NCI-H1436 (cell line): Measurements from ENCODE around the gene AIFM3.
"Not testable (repeated sequence)": the region's sequence is repeated elsewhere in the genome, so short reads cannot be mapped to it uniquely, and the experiment has no call there.

ENCODE experiments used
- DNase-seq: peaks from one replicate; lab custom pipeline; 2025; lab: John Stamatoyannopoulos, UW

AIFM3 gene

DNA sequence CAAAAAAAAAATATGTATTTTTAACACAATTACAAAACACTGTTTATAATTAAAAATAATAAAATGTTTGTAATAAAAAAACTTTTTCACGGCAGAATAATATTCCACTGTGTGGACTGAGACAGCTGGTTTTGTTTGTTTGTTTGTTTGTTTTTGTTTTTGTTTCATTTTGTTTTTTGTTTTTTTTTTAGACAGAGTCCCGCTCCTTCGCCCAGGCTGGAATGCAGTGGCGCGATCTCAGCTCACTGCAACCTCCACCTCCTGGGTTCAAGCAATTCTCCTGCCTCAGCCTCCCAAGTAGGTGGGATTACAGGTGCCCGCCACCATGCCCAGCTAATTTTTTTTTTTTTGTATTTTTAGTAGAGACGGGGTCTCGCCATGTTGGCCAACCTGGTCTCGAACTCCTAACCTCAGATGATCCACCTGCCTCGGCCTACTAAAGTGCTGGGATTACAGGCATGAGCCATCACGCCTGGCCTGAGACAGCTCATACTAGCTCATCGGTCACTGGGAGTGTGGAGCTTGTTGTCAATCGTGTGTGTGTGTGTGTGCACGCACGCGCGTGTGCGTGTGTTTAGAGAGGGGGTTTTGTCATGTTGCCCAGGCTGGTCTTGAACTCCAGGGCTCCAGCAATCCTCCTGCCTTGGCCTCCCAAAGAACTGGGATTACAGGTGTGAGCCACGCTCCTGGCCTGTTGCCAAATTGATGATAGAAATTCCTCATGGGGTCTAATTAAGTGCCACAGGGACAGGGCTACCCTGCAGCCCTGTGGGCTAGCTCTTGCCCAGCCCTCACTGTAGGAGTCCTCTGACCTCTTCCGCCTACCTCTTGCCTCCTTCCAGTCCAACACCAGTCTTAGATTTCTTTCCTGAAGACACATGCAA lies 7.2 kb upstream of the AIFM3 start:
- no peak for DNase-seq

DNA sequence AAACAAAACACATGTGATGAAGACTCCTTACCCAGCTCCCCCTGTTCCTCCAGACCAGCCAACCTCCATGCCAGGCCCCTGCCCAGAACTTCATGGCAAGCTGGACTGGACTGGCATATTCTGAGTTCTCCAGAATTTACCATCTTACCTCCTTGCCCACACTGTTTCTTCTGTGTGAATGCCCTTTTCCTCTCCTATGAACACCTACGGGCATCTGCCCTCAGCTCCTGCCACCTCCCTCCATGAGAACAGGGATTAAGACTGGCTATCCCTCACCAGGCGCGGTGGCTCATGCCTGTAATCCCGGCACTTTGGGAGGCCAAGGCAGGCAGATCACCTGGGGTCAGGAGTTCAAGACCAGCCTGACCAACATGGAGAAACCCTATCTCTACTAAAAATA lies 6.4 kb upstream of the AIFM3 start:
- DNase-seq = no peak

DNA sequence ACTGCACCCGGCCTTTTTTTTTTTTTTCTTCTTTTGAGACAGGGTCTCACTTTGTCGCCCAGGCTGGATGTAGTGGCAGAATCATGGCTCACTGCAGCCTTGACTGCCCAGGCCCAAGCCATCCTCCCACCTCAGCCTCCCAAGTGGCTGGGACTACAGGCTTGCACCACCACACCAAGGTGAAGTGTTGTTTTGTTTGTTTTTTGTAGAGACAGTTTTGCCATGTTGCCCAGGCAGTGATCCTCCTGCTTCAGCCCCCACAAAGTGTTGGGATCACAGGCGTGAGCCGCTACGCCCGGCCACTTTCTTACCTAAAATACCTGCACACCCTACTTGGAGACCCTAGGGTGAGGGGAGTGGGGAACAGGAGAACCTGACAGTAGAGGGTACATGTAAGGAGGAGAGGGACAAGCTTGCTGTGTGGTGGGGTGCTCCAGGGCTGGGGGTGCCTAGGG lies 4.5 kb upstream of the AIFM3 start:
- DNase-seq = no peak

DNA sequence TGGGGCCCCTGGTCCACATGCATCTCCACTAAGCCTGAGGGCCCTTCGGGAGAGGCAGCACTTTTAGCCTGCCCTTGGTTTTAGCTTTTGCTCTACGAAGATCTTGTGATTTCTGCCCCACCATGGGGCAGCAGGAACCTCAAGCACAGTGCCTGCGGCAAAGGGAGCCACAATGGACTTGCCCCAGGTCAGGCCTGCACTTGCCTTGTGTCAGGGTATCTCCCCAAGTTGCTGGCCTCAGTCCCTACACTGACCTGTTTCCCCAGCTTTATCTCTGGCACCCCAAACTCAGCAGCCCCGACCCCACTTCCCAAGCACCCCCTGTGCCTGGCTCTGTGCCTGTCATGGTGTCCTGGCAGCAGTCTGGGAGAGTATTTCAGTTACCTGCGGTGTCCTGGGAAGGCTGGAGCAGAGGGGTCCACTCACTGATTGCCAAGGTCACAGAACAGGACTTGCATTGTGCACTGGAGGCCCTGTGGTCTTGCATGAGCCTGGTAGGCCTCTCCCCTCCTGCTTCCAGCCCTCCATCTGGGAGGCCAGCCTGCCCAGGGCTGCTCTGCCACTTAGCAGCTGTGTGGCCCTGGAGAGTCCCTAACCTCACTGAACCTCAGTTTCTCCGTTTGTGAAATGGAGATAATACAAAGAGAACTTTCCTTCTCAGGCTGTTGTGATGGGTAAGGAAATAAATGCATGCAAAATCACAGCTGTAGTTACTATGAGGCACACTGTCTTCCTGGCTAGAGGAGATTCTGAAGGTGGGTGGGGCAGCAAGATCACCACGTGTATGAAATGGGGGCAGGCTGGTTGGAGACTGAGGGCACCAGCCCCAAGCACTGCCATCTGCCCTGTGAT lies 3.6 kb upstream of the AIFM3 start:
- no peak for DNase-seq

DNA sequence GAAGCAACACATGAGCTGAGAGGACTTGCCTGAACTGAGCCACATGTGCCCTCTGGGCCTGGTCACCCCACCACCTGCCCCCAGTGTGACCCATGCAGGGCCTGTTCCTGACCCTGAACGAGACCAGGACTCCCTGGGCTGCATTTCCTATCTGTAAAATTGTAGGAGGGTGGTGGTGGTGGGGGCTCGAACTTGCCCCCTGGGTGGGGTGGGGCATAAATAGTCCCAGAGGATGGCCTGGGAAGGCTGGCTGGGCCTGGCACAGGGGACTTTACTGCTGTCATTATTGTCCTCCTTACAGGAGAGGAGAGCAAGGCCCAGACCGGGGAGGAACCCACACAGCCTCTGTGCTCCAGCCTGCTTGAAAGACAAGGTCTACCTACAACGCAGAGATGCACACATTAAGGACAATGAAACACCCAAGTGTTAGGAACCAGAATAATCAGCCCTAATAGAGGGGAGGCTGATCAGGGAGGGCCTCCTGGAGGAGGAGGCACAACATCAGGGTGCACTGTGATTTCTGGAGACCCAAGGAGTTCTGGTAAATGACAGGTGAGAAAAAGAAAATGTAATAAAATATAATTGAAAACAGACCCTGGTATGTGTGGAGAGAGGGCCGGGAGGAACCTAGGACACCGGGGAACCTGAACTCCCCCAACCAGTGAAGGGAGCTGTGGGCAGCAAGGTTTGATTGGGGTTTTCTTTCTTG lies 2.8 kb upstream of the AIFM3 start:
- no peak for DNase-seq

DNA sequence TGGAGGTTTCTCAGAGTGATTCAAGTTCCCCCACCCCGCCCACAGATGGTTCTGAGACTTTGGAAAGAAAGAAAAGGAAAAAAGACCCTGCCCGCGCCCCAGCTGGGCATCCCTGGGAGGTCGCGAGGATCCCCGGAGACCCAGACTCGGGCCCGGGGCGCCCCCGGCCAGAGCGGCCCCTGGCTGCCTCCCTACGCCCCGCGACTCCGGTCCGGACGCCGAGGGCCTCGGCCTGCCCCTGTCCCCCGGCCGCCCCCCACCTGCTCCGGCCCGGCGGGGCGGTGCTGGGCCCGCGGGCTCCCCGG lies 2.3 kb upstream of the AIFM3 start:
- DNase-seq = no peak

DNA sequence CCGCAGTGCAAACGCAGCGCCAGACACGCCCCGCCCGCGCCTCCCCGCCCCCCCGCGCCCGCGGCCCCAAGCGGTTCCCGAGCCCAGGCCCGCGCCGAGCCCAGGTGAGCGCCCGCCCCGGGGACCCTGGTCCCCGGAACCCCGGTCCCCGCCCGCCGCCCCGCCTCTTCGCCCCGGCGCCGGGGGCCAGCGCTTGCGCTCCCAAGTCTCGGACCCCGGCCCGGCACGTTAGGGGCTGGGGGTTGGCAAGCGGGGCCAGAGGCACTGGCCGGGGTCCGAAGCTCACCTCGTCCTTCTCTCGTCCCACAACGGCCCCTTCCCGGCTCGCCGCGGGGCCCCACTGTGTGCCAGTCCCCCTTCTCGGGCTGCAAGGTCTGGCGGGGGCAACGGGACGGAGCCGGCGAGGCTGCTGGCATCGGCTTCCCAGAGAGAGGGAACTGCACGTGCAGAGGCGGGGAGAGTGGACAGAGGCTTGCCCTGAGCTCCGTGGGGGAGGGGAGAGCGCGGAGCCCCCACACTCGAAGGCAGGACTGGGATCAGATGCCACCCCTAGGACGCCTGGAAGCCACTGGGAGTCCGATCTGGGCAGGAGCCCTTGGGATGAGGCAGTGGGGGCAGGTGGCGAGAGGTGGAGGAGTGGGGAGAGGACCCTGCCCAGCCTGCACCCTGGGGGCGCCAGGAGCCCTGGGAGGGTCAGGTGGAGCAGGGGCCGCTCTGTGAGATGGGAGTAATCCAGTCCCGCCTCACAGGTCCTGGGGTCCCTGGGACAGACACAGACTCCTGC lies 1.8 kb upstream of the AIFM3 start:
- no peak for DNase-seq

DNA sequence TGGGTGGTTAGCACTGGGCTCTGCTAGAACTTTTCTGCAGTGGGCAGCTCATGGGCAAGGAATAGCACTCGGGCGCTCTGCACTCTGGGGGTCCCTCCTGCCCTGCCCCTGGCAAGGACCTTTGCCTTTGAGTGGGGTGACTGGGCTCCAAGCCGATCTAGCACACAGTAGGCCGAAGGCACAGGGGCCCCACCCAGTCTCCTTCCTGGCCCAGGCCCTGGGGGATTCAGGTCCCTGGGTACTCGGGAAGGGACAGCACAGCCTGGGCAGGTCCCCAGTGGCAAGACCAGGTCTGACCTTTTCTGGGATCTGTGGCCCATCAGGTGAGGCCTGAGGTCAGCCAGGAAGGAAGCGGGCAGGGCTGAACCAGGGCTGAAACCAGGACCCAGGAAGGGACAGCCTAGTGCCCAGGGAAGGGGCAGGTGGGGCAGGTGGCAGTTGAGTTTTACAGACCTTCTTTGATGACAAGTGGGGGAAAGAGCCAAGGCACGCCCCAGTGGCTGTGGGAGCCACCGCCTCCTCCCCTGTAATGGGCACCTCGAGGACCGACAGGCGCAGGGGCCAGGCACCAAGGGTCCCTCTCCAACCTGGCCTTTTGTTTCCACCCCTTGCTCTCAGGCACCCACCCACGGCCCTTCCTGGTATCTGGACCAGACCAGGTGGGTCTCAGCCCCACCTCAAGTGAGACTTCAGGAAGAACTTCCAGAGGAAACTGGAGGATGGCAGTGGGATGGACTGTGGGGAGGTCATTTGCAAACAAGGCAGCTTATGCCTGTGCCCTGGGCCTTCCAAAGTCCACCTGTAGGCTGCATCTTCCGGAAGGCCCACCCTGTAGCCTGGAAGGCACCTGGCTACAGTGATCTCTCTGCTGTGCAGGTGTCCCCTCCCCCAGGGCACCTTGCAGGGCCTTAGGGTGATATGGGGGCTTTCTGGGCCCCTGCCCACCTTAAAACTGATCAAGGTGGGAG lies 883 bp upstream of the AIFM3 start:
- DNase-seq = no peak

DNA sequence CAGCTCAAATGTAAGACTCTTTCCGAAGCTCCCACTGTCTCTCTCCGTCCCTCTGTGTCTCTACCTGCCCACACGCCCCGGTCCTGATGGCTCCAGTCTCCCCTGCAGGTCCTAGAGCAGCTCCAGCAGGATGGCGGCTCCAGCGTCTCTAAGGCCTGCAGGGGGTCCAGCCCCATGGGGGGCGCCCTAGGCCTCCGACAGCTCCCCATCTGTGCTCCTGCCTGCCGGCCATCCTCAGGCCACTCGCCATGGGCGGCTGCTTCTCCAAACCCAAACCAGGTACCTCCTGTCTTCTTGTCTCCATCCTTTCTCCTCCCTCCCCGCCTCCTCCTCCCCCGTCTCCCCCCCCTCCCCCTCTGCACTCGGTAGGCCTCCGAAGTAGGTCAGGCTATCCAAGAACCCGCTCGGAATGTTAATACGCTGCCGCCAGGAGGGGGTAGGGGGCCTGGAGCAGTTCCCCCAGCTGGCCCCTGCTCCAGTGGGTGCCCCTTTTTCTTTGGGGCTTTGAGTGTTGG lies 699 bp downstream of the AIFM3 start:
- no peak for DNase-seq

DNA sequence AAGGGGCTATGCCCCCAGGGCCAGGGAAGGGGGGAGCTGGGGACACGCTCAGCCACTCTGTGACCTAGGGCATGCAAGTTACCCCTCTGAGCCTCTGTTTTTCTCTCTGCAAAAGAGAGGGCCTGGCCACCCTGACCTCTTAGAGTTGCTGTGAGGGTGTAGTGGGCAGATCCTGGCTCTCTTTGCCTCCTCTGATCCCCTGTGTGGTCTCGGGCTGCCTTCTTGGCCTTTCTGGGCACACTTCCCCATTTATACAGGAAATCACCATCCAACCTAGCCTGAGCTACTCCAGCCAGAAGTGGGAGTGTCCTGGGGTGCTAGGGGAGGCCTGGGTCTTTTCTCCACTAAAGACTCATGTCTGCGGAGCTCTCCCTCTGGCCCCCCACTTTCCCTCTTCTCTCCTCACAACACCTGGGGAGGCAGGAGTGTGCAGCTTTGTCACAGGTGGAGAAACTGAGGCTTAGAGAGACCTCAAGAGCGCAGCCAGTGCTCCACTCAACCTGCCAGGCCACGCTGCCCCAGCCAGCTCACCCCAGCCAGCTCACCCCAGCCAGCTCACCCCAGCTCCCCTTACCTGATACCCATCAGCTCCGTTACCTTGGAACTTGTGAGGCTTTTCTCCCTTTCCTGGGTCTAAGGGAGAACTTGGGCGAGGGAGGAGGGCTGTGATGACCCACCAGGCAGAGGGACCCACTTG lies 1.4 kb downstream of the AIFM3 start:
- DNase-seq = no peak

DNA sequence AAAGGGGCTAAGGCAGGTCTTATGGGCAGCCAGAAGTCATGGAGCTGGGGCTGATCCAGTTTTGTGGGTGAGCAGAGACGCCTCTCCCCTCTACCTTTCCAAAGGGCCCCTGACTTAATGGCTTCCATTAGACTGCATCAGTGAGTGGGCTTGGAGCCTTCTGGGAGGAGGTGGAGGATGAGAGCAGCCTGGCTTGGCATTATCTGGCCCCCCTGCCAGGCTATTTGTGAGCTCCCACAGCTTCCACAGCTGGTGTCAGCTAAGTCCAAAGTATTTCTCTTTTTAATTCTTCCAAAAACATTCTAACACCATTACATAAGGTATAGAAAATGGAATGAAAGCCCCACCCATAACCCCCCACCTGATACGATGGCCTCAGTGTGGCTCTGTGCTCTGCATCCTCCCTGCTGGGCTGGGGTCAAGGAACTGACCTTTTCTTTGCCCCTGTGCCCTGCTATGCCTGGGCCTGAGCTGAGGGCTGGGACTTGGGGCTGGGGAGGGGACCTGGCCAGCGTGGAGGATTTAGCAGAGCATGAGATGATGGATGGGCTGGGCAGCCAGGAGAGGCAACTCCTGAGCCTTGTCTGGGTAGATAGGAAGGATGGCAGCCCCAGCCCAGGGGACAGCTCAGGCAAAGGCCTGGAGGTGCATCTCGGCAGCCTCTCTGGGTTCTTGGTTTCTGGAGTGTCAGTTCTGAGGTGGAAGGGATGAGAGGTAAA lies 4.0 kb downstream of the AIFM3 start:
- DNase-seq = no peak

DNA sequence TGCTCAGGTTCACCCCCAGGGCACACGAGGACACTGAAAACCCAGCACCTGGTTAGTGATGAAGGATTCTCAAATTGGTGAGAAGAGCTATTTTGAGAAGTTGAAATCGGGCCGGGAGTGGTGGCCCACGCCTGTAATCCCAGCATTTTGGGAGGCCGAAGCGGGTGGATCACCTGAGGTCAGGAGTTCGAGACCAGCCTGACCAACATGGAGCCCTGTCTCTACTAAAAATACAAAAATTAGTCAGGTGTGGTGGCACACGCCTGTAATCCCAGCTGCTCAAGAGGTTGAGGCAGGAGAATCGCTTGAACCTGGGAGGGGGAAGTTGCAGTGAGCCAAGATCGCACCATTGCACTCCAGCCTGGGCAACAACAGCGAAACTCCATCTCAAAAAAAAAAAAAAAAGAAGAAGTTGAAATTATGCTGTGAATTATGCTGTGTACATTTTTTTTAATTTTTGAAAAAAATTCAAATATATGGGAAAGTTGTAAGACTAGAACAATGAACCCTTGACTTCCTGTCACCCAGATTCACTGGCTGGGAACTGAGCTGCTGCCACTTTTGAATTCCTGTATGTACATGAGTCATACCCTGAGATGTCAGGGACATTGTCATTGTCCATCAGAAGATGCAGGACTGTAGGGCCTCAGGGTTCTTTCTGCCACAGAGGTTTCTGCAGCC lies 5.1 kb downstream of the AIFM3 start:
- not testable (repeated sequence) for DNase-seq

DNA sequence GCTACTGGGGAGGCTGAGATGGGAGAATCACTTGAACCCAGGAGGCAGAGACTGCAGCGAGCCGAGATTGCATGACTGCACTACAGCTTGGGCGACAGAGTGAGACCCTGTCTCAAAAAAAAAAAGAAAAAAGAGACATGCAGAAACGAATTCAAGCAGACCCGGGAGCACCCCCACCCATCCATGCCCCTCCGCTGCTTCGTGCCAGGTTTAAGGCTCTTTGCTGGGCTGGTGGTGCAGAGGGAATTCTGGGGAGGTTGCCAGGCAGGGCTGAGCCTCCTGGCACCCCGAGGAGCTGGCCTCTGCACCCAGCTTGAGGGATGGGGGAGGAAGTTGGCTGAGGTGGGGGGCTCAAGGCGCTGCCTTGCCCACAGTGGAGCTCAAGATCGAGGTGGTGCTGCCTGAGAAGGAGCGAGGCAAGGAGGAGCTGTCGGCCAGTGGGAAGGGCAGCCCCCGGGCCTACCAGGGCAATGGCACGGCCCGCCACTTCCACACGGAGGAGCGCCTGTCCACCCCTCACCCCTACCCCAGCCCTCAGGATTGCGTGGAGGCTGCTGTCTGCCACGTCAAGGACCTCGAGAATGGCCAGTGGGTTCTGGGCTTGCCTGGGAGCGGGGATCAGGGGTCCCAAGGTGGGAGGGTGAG lies 6.0 kb downstream of the AIFM3 start:
- no peak for DNase-seq

DNA sequence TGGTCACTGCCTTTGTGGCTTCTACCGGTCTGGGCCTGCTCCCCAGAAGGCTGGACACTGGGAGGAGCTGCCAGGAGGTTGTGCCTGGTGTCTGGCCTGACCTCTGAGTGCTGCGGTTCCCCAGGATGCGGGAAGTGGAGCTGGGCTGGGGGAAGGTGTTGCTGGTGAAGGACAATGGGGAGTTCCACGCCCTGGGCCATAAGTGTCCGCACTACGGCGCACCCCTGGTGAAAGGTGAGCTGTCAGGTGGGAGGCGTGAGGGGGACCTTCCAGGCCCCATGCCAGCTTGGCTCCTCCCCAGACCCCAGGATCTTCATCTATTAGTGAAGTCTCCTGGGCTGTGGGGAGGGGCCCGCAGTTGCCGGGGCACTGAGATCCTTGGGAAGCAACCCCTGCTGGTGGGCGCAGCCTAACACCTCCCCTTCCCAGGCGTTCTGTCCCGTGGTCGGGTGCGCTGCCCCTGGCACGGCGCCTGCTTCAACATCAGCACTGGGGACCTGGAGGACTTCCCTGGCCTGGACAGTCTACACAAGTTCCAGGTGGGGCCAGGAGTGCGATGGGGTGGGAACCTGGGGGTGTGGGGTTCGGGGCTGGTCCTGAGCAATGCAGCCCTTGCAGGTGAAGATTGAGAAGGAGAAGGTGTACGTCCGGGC lies 6.7 kb downstream of the AIFM3 start:
- no peak for DNase-seq

DNA sequence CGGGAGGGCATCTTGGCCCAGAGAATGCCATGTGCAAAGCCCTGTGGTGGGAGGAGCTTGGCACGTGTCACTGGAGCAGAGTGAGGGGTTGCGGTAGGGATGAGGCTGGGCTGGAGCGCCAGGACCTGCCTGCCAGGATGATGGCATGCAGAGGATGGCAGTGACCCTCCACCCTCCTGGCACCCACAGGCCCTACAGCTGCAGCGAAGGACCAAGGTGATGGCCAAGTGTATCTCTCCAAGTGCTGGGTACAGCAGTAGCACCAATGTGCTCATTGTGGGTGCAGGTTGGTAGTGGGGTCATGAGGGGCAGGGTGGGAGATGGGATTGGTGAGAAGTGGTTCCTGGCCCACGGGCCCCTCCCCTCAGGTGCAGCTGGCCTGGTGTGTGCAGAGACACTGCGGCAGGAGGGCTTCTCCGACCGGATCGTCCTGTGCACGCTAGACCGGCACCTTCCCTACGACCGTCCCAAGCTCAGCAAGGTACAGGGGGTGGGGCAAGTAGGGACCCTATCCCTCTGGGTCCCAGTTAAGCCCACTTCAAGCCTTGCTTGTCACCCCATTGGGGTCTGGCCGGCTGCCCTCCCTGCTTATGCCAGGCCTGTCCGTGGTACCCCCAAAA lies 7.4 kb downstream of the AIFM3 start:
- DNase-seq = no peak

DNA sequence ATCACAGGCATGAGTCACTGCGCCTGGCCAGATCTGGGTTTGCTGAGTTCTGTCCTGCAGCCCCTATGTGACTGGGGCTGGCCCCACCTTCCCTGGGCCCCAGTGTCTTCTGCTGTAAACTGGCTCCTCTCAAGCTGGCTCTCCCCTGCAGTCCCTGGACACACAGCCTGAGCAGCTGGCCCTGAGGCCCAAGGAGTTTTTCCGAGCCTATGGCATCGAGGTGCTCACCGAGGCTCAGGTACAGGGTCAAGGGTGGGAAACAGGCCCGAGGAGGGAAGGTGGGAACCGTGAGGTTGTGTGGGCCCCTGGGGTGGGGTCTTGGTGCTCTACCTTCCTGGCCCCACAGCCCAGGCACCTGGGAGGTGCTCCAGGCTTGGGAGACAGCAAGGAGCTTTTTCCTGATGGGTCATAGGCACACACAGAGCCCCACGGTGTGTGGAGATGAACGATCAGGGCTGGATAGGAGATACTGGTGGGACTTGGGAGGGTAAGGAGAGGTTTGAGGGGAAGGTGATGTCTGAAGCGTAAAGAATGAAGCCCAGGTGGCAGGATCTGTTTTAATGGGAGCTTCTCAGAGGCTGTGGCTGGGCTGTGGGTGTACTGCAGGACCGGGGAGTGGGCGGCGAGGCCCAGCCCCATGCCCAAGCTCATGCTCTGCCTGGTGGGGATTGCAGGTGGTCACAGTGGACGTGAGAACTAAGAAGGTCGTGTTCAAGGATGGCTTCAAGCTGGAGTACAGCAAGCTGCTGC lies 8.7 kb downstream of the AIFM3 start:
- DNase-seq = no peak
